ENCODE data around the gene GUCY1A1. TPM values are rescaled to one million over a fixed set of nuclear protein-coding genes. Genes with fewer than 3 reads are reported as not detected.

The GUCY1A1 gene
- total RNA-seq, 3 donors from 2014 or later (not counting 1 experiment from before 2014, with no cell fraction given) = 4.1 to 7.4 (median 5.2) TPM

GRCh38 chr4:155684423-155684822, 17.8 kb downstream of the GUCY1A1 start:
- Mint-ChIP-seq H3K27ac (no peak overlapping the region), H3K36me3 (no peaks in the 10 kb centered on the region), H3K4me1 (no peaks in the 10 kb centered on the region), H3K27me3 (ENCODE audit: low read depth in 2 of 2) (no peaks in the 10 kb centered on the region), H3K9me3 (no peaks in the 10 kb centered on the region), H3K4me3 (no peak overlapping the region)
- no peak overlapping the region for H3K27ac ChIP-seq (ENCODE audit: low read length)
- H3K4me3 ChIP-seq (ENCODE audit: low read length) = no peak overlapping the region
- 47% methylated on average over 2 of the region's 2 CpGs for WGBS (ENCODE audit: insufficient coverage)
- no peak for TF ChIP-seq CTCF (IDR thresholded peaks at IDR 0.05)
- no peaks in the 10 kb centered on the region for H3K4me1 ChIP-seq (ENCODE audit: control insufficient read depth, insufficient read depth, low read length)
- no peaks in the 10 kb centered on the region for H3K36me3 ChIP-seq (ENCODE audit: control insufficient read depth, insufficient read depth, low read length)
- ATAC-seq (no peak), DNase-seq (no peak)
- no peaks in the 10 kb centered on the region for H3K9me3 ChIP-seq (ENCODE audit: control insufficient read depth, insufficient read depth, low read length)
- no peaks in the 10 kb centered on the region for H3K27me3 ChIP-seq (ENCODE audit: control insufficient read depth, insufficient read depth, low read length)
- intact Hi-C loops (cut with micrococcal nuclease) = no loop called here

DNA sequence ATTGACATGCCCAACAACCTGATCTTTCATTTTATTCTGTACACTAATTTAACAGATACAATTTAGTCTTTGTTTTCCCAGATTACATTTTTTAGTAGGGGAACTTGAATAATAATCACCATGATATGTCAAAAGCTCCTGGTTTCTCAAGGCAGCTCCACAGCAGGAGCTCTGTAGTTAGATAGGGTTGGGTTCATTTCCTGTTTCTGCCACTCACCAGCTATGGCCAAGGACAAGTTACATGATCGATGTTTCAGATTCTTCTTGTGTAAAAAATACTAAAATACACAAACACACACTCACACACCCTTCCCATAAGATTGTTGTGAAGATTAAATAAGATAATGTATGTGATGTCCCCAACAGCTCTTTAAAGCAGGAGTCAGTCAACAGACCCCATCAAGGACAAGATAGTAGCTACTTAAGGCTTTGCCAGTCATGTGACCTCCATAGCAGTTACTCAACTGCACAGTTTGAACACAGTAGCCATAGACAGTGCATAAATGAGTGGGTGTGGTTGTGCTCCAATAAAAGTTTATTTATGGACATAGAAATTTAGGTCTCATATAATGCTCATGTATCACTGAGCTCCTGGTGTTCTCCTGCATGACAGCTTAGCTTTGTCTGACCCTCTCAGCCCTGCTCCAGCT, 18.4 kb downstream of the GUCY1A1 start:
- no peaks in the 10 kb centered on the region for H3K4me1 Mint-ChIP-seq
- H3K9me3 ChIP-seq (ENCODE audit: control insufficient read depth, insufficient read depth, low read length) = no peaks in the 10 kb centered on the region
- no peaks in the 10 kb centered on the region for H3K36me3 ChIP-seq (ENCODE audit: control insufficient read depth, insufficient read depth, low read length)
- H3K27ac Mint-ChIP-seq = no peak overlapping the region
- no peak for DNase-seq
- ATAC-seq = no peak
- H3K27me3 ChIP-seq (ENCODE audit: control insufficient read depth, insufficient read depth, low read length) = no peaks in the 10 kb centered on the region
- no peaks in the 10 kb centered on the region for H3K9me3 Mint-ChIP-seq
- no peak overlapping the region for H3K27ac ChIP-seq (ENCODE audit: low read length)
- H3K4me3 Mint-ChIP-seq = no peak overlapping the region
- WGBS (ENCODE audit: insufficient coverage) = no CpG with 5 or more reads among the region's 1 CpG
- no peak overlapping the region for H3K4me3 ChIP-seq (ENCODE audit: low read length)
- no peaks in the 10 kb centered on the region for H3K27me3 Mint-ChIP-seq (ENCODE audit: low read depth in 2 of 2)
- intact Hi-C loops (cut with micrococcal nuclease) = no loop called here
- H3K36me3 Mint-ChIP-seq = no peaks in the 10 kb centered on the region
- TF ChIP-seq CTCF (IDR thresholded peaks at IDR 0.05) = no peak
- no peaks in the 10 kb centered on the region for H3K4me1 ChIP-seq (ENCODE audit: control insufficient read depth, insufficient read depth, low read length)

DNA sequence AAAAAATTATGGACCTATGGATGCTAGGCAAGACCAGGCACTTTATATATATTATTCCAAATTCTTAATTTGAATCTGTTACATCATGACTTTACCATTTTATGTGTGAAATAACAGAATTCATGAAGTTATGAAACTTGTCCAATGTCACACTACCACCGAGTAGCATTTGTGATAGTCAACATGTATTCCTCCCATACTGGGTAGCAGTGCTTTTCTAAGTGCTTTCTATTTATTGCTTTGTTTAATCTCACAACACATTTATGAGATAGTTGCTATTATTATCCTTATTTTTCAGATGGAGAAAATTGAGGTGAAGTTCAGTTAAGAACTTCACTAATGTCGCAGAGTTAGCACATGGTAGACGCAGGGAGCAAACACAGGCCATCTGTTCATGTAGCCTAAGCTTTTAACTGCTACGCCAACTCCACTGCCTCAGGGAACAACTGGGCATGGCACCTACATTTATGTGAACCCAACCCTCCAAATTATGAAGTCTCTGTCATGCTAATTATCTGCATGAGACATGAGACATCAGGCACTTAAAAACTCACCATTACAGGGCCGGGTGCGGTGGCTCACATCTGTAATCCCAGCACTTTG, 20.8 kb downstream of the GUCY1A1 start:
- Histone ChIP-seq H3K27ac (ENCODE audit: low read length) (no peak overlapping the region), H3K36me3 (ENCODE audit: control insufficient read depth, insufficient read depth, low read length) (no peaks in the 10 kb centered on the region), H3K27me3 (ENCODE audit: control insufficient read depth, insufficient read depth, low read length) (no peaks in the 10 kb centered on the region), H3K4me3 (ENCODE audit: low read length) (no peak overlapping the region), H3K4me1 (ENCODE audit: control insufficient read depth, insufficient read depth, low read length) (no peaks in the 10 kb centered on the region), H3K9me3 (ENCODE audit: control insufficient read depth, insufficient read depth, low read length) (no peaks in the 10 kb centered on the region)
- no peak for DNase-seq
- H3K4me3 Mint-ChIP-seq = no peak overlapping the region
- ATAC-seq = no peak
- intact Hi-C loops (cut with micrococcal nuclease) = no loop called here
- H3K9me3 Mint-ChIP-seq = no peaks in the 10 kb centered on the region
- no peaks in the 10 kb centered on the region for H3K27me3 Mint-ChIP-seq (ENCODE audit: low read depth in 2 of 2)
- no peaks in the 10 kb centered on the region for H3K36me3 Mint-ChIP-seq
- no peak overlapping the region for H3K27ac Mint-ChIP-seq
- WGBS (ENCODE audit: insufficient coverage) = 93% methylated on average over 6 of the region's 6 CpGs
- no peaks in the 10 kb centered on the region for H3K4me1 Mint-ChIP-seq
- no peak for TF ChIP-seq CTCF (IDR thresholded peaks at IDR 0.05)

DNA sequence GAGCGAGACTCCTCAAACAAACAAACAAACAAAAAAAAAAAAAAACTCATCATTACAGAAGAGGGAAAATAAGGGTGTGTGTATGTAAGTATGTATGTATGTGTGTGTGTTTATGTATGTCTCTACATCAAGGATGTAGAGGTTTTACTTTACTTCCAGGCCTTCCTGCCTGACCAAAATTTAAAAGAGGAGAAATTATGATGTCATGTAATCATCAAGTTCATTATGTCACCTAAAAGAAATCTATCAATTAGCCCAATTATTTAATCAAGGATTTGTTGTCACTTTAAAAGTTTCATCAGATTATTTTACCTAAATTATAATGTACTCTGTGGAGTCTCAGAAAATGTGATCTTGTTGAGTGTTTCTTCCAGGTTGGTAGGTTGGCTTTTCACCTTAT, 21.6 kb downstream of the GUCY1A1 start:
- intact Hi-C loops (cut with micrococcal nuclease) = no loop called here
- Mint-ChIP-seq H3K36me3 (no peaks in the 10 kb centered on the region), H3K27me3 (ENCODE audit: low read depth in 2 of 2) (no peaks in the 10 kb centered on the region), H3K9me3 (no peaks in the 10 kb centered on the region), H3K27ac (no peak overlapping the region), H3K4me1 (no peaks in the 10 kb centered on the region), H3K4me3 (no peak overlapping the region)
- Histone ChIP-seq H3K9me3 (ENCODE audit: control insufficient read depth, insufficient read depth, low read length) (no peaks in the 10 kb centered on the region), H3K27ac (ENCODE audit: low read length) (no peak overlapping the region), H3K4me3 (ENCODE audit: low read length) (no peak overlapping the region), H3K4me1 (ENCODE audit: control insufficient read depth, insufficient read depth, low read length) (no peaks in the 10 kb centered on the region), H3K36me3 (ENCODE audit: control insufficient read depth, insufficient read depth, low read length) (no peaks in the 10 kb centered on the region), H3K27me3 (ENCODE audit: control insufficient read depth, insufficient read depth, low read length) (no peaks in the 10 kb centered on the region)
- TF ChIP-seq CTCF (IDR thresholded peaks at IDR 0.05) = no peak
- ATAC-seq (no peak), DNase-seq (no peak)
- WGBS (ENCODE audit: insufficient coverage) = no CpG with 5 or more reads among the region's 1 CpG

Data from natural killer cell (primary cell).